Kidney (tissue), 14 donors: Measurements from ENCODE around the gene BACE2. TPM values are rescaled to one million over a fixed set of nuclear protein-coding genes. Genes with fewer than 3 reads are reported as not detected.
"Not testable (repeated sequence)": the region's sequence is repeated elsewhere in the genome, so short reads cannot be mapped to it uniquely, and the experiment has no call there.

Experiments
- DNase-seq, 5 donors: peaks; one replicate each; pipeline ENCODE4 v3.0.0-alpha.2; 2013 to 2020
- FAIRE-seq: peaks from 2 replicates; lab custom pipeline; 2012; peaks lifted over from hg19 to GRCh38; lab: Jason Lieb, UNC
- H3K27ac ChIP-seq, 2 donors: one replicate each; pipeline ENCODE4 v1.7.0; 2013; ENCODE audit warnings: low read depth in 2 of 2, low read length in 2 of 2, inconsistent platforms in 1 of 2
- H3K27me3 ChIP-seq: one replicate; pipeline ENCODE4 v1.7.1; 2013; ENCODE audit warnings: low read length, inconsistent platforms; ENCODE audit not compliant: control insufficient read depth, insufficient read depth
- H3K36me3 ChIP-seq, 3 donors: one replicate each; pipeline versions ENCODE4 v1.7.0 to v1.7.1; 2013; ENCODE audit warnings: low read length in 3 of 3, control low read depth in 1 of 3, inconsistent platforms in 1 of 3; ENCODE audit not compliant: insufficient read depth in 3 of 3, control insufficient read depth in 2 of 3
- H3K4me1 ChIP-seq, 3 donors: one replicate each; pipeline versions ENCODE4 v1.7.0 to v1.7.1; 2013; ENCODE audit warnings: low read length in 3 of 3, inconsistent platforms in 1 of 3, low read depth in 1 of 3; ENCODE audit not compliant: control insufficient read depth in 2 of 3, insufficient read depth in 2 of 3
- H3K4me3 ChIP-seq, 3 donors: one replicate each; pipeline versions ENCODE4 v1.7.0 to v1.8.1; 2013; ENCODE audit warnings: low read length in 3 of 3, control low read depth in 1 of 3, inconsistent platforms in 1 of 3
- H3K9ac ChIP-seq, 3 donors: one replicate each; pipeline versions ENCODE4 v1.7.0 to v1.7.1; 2013; ENCODE audit warnings: low read length in 3 of 3, control low read depth in 1 of 3, inconsistent platforms in 1 of 3
- H3K9me3 ChIP-seq, 3 donors: one replicate each; pipeline versions ENCODE4 v1.7.0 to v1.7.1; 2013; ENCODE audit warnings: low read length in 3 of 3, control low read depth in 1 of 3, inconsistent platforms in 1 of 3; ENCODE audit not compliant: control insufficient read depth in 2 of 3, insufficient read depth in 1 of 3
- CTCF ChIP-seq: IDR thresholded peaks from 3 replicates; pipeline ENCODE4 v1.5.1; 2012; ENCODE audit warnings: mild to moderate bottlenecking, moderate library complexity, borderline replicate concordance; ENCODE audit not compliant: insufficient read depth; ENCODE audit errors: extremely low read depth
- intact Hi-C: fragments of 100-400 bp; cut with DNase I; formaldehyde crosslinking; loops from one replicate; pipeline ENCODE4 v1.11.1; 2022
- polyA plus RNA-seq: library from polyadenylated mRNA; stranded (reverse); fragments of 350-450 nt; fragmentation: Illumina TruSeq; extraction: RNeasy Lipid Tissue Mini Kit (QIAGEN cat#74804); gene quantifications from one replicate; pipeline ENCODE4 v1.2.3, GENCODE V29; 2014; ENCODE audit warnings: low read depth, low replicate concordance; ENCODE audit not compliant: insufficient read depth
- total RNA-seq: library from RNA; stranded (reverse); fragmentation: NEBNext Ultra II Directional; extraction: Animal tissue kit (Norgen Biotek cat#: 25700); gene quantifications from one replicate; pipeline ENCODE4 v1.2.1, GENCODE V29; 2021
- donor health status: control.
- donor health status: control.
- donor health status: control.
- donor health status: control.
- donor health status: control.
- donor health status: DM: yes; HTN: yes; CAD: no.
- donor health status: Normal renal cell carcinoma (clear cell type).

The BACE2 gene
- total and polyA plus RNA-seq, 2 donors from 2014 or later, result 55.5 to 65.7 TPM

- no peaks in the 10 kb centered on the region for H3K4me1 ChIP-seq
- H3K9ac ChIP-seq, result no peak overlapping the region
- no peaks in the 10 kb centered on the region for H3K36me3 ChIP-seq
- intact Hi-C loops, result no loop called here
- peaks cover 0 to 5% (median 0%) of the 10 kb centered on the region in 3 donors for H3K9me3 ChIP-seq
- no peaks in the 10 kb centered on the region for H3K27me3 ChIP-seq
- no peak overlapping the region for H3K4me3 ChIP-seq
- FAIRE-seq (no peak), DNase-seq (no peak)
- H3K27ac ChIP-seq, result no peak overlapping the region
- TF ChIP-seq CTCF, result no peak
Observed at GRCh38 chr21:41304068-41304720, 136.2 kb downstream of the BACE2 start.

- intact Hi-C loops, result no loop called here
- H3K27me3 ChIP-seq, result no peaks in the 10 kb centered on the region
- no peak overlapping the region for H3K27ac ChIP-seq
- H3K36me3 ChIP-seq, result no peaks in the 10 kb centered on the region
- FAIRE-seq (no peak), DNase-seq (no peak)
- no peak overlapping the region for H3K4me3 ChIP-seq
- TF ChIP-seq CTCF, result no peak
- no peaks in the 10 kb centered on the region for H3K4me1 ChIP-seq
- peaks cover 0 to 5% (median 0%) of the 10 kb centered on the region in 3 donors for H3K9me3 ChIP-seq
- H3K9ac ChIP-seq, result no peak overlapping the region
Observed at GRCh38 chr21:41307219-41307618, 139.3 kb downstream of the BACE2 start.

GRCh38 chr21:41313285-41314164 is 145.6 kb downstream of the BACE2 start:
- intact Hi-C loops, H3K27me3 ChIP-seq, H3K27ac ChIP-seq, DNase-seq, H3K9ac ChIP-seq, H3K36me3 ChIP-seq, H3K4me3 ChIP-seq, H3K4me1 ChIP-seq, H3K9me3 ChIP-seq, FAIRE-seq: not testable (repeated sequence)

GRCh38 chr21:41315726-41316125 is 147.8 kb downstream of the BACE2 start:
- TF ChIP-seq CTCF, result no peak
- no peak for FAIRE-seq
- intact Hi-C loops, result no loop called here
- no peak overlapping the region for H3K27ac ChIP-seq
- H3K36me3 ChIP-seq, result no peaks in the 10 kb centered on the region
- no peaks in the 10 kb centered on the region for H3K27me3 ChIP-seq
- no peaks in the 10 kb centered on the region for H3K9me3 ChIP-seq
- no peaks in the 10 kb centered on the region for H3K4me1 ChIP-seq
- H3K9ac ChIP-seq, result no peak overlapping the region
- no peak for DNase-seq
- H3K4me3 ChIP-seq, result peak overlapping the region in 1 of 3 donors; percentile 59
